ENCODE data around the gene CCDC182. TPM values are rescaled to one million over a fixed set of nuclear protein-coding genes. Genes with fewer than 3 reads are reported as not detected.

Gene CCDC182
- total RNA-seq, 4 donors from 2014 or later, result not detected

GRCh38 chr17:57774872-57775271 is 29.8 kb upstream of the CCDC182 start:
- intact Hi-C loops (cut with DNase I; ENCODE audit: low total_unique reads) (no loop called here), in situ Hi-C loops (cut with MboI; ENCODE audit: low pct_ligation_motif_present in 1 of 4, low pct_unique_long_range_greater_than_20kb in 1 of 4, low sequenced_read_pairs in 3 of 4) (no loop called here)
- DNase-seq, result no peak
- no peaks in the 10 kb centered on the region for H3K9me3 ChIP-seq
- no peak overlapping the region for H3K27ac ChIP-seq
- no peak overlapping the region for H3K4me3 ChIP-seq
- 88% methylated on average over 4 of the region's 4 CpGs; no CpG with 5 or more reads in 1 of the 2 donors for WGBS, 2 donors (ENCODE audit: low coverage in 1 of 2)
- no peaks in the 10 kb centered on the region for H3K36me3 ChIP-seq
- no peak for TF ChIP-seq EP300 (IDR thresholded peaks at IDR 0.05; ENCODE audit: low read depth)
- TF ChIP-seq CTCF (IDR thresholded peaks at IDR 0.05), result no peak
- no peak for TF ChIP-seq POLR2A (IDR thresholded peaks at IDR 0.05)
- TF ChIP-seq POLR2AphosphoS5 (IDR thresholded peaks at IDR 0.05), result no peak
- no peaks in the 10 kb centered on the region for H3K4me1 ChIP-seq
- H3K27me3 ChIP-seq, result peaks cover 15% of the 10 kb centered on the region

- Histone ChIP-seq H3K4me1 (no peaks in the 10 kb centered on the region), H3K4me3 (no peak overlapping the region), H3K9me3 (no peaks in the 10 kb centered on the region), H3K27me3 (peaks cover 15% of the 10 kb centered on the region), H3K27ac (no peak overlapping the region), H3K36me3 (no peaks in the 10 kb centered on the region)
- TF ChIP-seq POLR2AphosphoS5 (IDR thresholded peaks at IDR 0.05), result no peak
- TF ChIP-seq POLR2A (IDR thresholded peaks at IDR 0.05), result no peak
- TF ChIP-seq EP300 (IDR thresholded peaks at IDR 0.05; ENCODE audit: low read depth), result no peak
- TF ChIP-seq CTCF (IDR thresholded peaks at IDR 0.05), result no peak
- intact Hi-C loops (cut with DNase I; ENCODE audit: low total_unique reads), result no loop called here
- no peak for DNase-seq
- in situ Hi-C loops (cut with MboI; ENCODE audit: low pct_ligation_motif_present in 1 of 4, low pct_unique_long_range_greater_than_20kb in 1 of 4, low sequenced_read_pairs in 3 of 4), result no loop called here
- WGBS, 2 donors (ENCODE audit: low coverage in 1 of 2), result 63 to 86% methylated on average over 2 to 4 of the region's 4 CpGs
Measured at GRCh38 chr17:57773557-57773956, 28.5 kb upstream of the CCDC182 start.

- intact Hi-C loops (cut with DNase I; ENCODE audit: low total_unique reads), result no loop called here
- Histone ChIP-seq H3K27ac (no peak overlapping the region), H3K9me3 (no peaks in the 10 kb centered on the region), H3K36me3 (no peaks in the 10 kb centered on the region), H3K27me3 (peaks cover 15% of the 10 kb centered on the region), H3K4me3 (no peak overlapping the region), H3K4me1 (no peaks in the 10 kb centered on the region)
- in situ Hi-C loops (cut with MboI; ENCODE audit: low pct_ligation_motif_present in 1 of 4, low pct_unique_long_range_greater_than_20kb in 1 of 4, low sequenced_read_pairs in 3 of 4), result no loop called here
- no peak for TF ChIP-seq POLR2A (IDR thresholded peaks at IDR 0.05)
- TF ChIP-seq POLR2AphosphoS5 (IDR thresholded peaks at IDR 0.05), result no peak
- TF ChIP-seq EP300 (IDR thresholded peaks at IDR 0.05; ENCODE audit: low read depth), result no peak
- TF ChIP-seq CTCF (IDR thresholded peaks at IDR 0.05), result no peak
- 64 to 80% methylated on average over 1 to 7 of the region's 7 CpGs for WGBS, 2 donors (ENCODE audit: low coverage in 1 of 2)
- DNase-seq, result no peak
Measured at GRCh38 chr17:57772774-57773173, 27.7 kb upstream of the CCDC182 start.

- TF ChIP-seq POLR2A (IDR thresholded peaks at IDR 0.05) (no peak), EP300 (IDR thresholded peaks at IDR 0.05; ENCODE audit: low read depth) (no peak), CTCF (IDR thresholded peaks at IDR 0.05) (no peak), POLR2AphosphoS5 (IDR thresholded peaks at IDR 0.05) (no peak)
- in situ Hi-C loops (cut with MboI; ENCODE audit: low pct_ligation_motif_present in 1 of 4, low pct_unique_long_range_greater_than_20kb in 1 of 4, low sequenced_read_pairs in 3 of 4) (no loop called here), intact Hi-C loops (cut with DNase I; ENCODE audit: low total_unique reads) (no loop called here)
- DNase-seq, result no peak
- Histone ChIP-seq H3K27me3 (peaks cover 5% of the 10 kb centered on the region), H3K4me1 (no peaks in the 10 kb centered on the region), H3K36me3 (no peaks in the 10 kb centered on the region), H3K9me3 (no peaks in the 10 kb centered on the region), H3K27ac (no peak overlapping the region), H3K4me3 (no peak overlapping the region)
- 83 to 86% methylated on average over 1 to 6 of the region's 6 CpGs for WGBS, 2 donors (ENCODE audit: low coverage in 1 of 2)
Measured at GRCh38 chr17:57767561-57767960, 22.5 kb upstream of the CCDC182 start.

Measured in transverse colon (tissue), 4 donors.